Stimulated activated CD4-positive, alpha-beta T cell treated with anti-CD3 and anti-CD28 coated beads, Interleukin-4, amount 100 ng/mL, for 48 hours (primary cell): ENCODE results near the gene DUSP9.
"Not testable (repeated sequence)": the region's sequence is repeated elsewhere in the genome, so short reads cannot be mapped to it uniquely, and the experiment has no call there.

Experiments
- DNase-seq, 2 donors: peaks; one replicate each; pipeline ENCODE4 v3.0.0-alpha.2; 2020; ENCODE audit warnings: low read depth in 2 of 2

Gene DUSP9, protein sequence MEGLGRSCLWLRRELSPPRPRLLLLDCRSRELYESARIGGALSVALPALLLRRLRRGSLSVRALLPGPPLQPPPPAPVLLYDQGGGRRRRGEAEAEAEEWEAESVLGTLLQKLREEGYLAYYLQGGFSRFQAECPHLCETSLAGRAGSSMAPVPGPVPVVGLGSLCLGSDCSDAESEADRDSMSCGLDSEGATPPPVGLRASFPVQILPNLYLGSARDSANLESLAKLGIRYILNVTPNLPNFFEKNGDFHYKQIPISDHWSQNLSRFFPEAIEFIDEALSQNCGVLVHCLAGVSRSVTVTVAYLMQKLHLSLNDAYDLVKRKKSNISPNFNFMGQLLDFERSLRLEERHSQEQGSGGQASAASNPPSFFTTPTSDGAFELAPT

DNA sequence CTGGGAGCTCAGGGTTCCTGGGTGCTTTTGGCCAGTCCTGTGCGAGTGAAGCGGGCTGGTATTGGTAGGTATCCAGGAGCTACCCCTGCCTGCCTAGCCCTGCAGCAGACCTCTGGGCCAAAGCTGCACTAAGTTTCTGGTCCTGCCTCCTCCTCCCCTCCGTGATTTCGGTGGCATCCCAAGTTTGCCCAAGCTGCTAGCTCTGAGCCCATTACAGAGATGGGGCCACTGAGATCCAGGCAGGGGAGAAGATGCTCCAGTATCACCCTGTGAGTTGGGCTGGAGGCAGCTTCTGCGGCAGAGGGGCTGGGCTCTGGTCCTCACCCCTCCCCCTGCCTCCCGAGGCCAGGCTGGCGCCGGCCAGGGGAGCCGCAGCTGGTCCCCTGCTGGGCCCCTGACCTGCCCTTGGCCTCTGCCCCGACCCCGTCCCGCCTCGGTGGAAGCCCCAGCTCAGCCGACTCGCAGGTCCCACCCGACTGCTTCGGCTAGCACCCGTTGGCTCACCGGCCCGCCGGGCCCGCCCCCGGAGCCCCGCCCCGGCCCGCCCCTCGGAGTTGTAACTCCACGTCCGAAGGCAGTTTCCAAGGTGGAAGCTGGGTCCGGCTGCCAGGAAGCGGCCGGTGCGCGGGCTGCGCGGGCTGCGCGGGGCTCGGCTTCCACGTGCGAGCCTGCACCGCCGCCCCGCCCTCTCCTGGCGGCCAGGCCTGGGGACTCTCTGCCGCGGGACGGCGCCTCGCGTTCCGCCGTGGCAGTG is at the start of gene DUSP9:
Gene DUSP9 (plus strand): TSS at position 584 of the 754 bp plus-strand sequence. CDS start 751 bp downstream, outside the sequence.
- no peak for DNase-seq

DNA sequence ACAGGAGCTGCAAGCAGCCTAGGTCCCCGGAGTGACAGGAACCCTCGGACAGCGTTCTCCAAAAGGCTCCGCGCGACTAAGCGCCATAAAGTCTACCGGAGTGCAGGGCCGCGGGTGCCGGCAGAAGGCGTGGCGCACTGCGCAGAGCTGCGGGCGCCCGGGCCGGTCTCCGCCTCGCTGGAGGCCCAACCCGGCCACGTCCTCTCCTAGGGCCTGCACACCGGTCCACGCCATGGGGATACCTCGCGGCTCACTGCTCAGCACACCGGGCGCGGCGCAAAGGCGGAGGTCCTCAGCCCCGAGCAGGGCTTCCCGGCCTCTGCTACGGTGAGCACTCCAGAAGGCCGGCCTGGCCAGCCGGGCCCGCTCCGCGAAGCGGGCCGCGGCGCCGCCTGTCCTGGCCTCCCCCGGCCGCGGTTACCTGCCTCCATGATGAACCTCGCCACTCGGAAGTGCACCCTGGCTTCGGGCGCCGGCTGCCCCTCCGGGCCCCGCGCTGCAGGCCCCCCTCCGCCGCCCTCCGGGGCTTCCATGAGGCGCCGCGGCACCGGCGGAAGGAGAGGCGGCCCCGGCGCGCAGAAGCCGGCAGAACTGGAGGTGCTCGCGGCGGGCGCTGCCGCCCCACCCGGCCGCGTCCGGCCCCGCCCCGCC is 48.3 kb upstream of the DUSP9 start, which contains the start of gene CCNQ:
Gene CCNQ (minus strand): TSS at position 599 of the 651 bp plus-strand sequence. CDS start 66 bp downstream, at position 533.
- no peak for DNase-seq

DNA sequence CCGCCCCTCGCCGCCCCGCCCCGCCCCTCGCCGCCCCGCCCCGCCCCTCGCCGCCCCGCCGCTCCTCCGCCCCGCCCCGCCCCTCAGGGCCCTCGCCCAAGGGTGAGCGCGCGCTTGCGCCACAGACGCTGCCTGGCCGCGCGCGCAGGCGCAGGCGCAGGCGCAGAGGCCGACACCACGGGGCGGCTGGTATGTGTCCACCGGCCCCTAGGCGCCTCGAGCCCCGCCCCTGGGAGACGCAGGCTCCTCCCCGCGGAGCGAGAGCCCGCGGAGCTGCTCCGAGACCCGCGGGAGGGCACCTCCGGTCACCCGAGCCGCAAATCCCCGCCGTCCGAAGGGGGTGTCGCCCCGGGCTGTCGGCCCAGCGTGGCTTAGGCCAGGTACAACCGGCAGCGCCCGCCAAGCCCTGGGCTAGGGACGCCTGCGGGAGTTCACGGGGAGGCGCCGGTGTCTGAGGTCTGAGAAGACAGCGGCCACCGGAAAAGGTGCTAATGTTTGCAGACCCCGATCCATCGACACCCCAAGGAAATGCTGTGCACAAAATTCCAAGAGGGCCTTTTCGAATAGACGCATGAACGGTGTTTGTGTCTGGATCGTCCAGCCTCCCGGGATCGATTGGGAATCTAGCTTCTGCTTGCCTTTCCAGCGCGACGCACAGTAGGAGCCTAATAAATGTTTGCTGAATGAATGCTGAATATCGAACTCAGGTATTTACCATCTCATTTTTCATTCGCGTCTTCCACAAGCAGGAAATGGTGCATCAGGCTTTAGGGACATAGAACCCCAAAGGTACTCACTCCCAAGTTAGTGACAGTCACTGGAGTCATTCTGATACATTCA is 47.6 kb upstream of the DUSP9 start:
- DNase-seq: peak; percentile 74 to 84

DNA sequence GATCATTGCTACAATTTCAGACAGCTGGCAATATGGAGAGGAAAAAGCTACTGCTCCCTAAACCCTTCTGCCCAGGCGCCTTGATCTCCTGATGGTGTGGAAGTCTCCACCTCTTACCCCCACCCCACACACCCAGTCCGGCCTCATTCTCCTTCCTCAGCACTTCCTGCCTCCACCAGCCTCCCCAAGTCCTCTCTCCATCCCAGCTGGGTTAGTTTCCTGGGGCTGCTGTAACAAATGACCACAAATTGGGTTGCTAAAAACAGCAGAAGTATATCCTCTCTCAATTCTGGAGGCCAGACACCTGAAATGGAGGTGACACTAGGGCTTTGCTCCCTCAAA is 47.0 kb upstream of the DUSP9 start:
- DNase-seq: no peak

DNA sequence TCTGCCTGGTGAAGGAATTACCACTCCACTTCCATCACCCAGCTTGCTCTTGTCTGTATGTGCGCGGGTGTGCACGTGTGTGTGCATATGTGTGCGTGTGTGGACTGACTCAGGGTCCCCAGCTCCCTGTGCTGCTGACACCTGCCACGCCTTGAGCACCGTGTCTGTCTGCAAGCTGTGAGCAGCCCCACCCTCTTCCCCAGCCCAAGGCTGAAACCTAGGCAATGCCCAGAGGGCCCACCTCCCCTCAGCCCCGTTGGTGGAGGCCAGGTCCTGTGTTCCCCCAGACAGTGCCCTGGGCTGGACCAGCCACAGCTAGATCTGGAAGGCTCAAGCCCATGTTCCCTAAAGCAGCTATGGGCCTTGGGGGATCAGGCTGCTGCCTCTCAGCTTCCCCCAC is 46.1 kb upstream of the DUSP9 start:
- no peak for DNase-seq

DNA sequence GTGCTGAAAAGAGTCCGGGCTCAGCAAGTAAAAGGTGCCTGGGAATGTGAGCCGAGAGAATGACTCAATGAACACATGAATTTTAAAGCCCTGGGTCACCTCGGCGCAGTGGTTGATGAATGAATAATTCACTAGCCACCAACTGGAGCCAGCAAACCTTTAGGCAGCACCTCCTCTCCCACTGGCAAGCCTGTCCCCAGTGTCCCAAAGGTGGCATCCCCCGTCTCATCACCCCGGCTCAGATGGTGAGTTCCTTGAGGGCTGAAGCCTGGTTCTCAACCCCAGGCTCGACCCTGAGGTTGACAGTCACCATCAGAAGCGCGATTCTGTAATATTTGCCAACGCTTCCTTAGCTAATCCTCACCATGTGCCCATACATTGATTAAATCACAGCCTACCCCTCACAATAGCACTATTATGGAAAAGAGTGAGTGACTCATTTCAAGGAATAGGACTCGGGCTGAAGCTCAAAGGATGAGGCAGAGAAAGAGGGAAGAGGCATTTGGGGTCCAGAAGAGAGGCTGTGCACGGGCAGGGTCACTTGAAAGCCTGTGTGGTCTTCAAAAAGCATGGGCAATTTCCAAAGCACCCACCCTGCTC is 45.4 kb upstream of the DUSP9 start:
- DNase-seq: no peak

DNA sequence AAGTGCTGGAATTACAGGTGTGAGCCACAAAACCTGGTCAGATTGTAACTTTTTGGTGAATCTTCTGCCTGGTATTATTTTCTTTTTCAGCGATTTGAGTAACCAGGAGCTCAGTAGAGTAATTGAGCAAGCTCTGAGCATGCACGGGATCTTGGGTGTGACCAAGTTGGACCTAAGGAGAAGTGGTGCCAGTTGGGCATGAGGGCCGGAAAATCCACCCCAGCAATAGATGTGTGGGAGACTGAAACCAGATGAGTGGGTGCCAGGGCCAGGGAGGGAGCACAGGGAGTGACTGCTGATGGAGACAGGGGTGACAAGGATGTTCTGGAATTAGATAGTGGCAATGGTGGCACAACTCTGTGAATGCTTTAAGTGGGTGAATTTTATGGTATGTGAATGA is 44.4 kb upstream of the DUSP9 start:
- no peak for DNase-seq

DNA sequence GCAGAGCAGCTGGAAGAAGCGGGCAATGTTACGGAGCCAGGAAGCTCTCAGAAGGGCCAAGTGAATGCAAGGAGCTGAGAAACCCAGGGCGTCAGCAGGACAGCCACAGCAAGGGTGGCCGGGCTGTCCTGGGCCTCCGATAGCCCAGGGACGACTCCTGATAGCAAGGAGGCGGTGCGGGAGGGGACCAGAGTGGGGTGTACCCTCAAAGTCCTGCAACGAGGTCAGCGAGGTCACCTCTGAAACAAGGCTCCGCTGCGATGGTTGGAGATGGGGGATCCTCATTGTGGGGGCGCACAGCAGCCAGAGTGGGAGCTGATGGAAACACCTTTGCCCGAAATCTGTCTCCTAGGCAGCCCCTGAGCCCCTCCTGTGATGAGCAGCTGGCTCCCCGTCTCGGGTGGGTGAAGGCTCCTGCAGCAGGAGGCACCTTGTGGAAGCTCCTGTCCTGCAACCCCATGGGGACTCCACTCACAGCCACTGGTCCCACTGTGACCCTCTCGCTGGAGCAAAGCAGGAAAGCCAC is 43.8 kb upstream of the DUSP9 start:
- DNase-seq: no peak

DNA sequence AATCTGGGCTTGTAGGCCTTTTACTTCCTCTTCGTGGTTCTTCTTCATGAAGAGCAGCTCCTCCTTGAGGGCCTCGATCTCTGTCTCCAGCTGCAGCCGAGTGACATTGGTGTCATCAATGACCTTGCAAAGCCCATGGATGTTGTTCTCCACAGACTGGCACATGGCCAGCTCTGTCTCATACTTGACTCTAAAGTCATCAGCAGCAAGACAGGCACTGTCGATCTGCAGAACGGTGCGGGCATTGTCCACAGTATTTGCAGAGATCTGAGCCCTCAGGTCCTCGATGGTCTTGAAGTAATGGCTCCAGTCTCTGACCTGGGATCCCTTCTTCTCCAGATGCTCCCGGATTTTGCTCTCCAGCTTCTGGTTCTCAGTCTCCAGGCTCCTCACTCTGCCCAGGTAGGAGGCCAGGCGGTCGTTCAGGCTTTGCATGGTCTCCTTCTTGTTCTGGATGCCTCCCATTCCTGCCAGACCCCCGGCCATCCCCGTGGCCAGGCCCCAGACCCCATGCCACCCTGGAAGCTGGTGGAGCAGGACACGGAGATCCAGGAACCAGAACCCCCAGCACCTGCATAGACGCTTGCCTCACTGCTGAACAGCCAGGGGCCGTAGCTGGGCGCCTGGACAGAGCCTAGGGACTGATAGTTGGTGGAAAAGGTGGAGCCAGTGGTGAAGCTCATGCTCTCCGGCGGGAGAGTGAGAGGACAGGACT is 42.2 kb upstream of the DUSP9 start:
- DNase-seq: not testable (repeated sequence)

DNA sequence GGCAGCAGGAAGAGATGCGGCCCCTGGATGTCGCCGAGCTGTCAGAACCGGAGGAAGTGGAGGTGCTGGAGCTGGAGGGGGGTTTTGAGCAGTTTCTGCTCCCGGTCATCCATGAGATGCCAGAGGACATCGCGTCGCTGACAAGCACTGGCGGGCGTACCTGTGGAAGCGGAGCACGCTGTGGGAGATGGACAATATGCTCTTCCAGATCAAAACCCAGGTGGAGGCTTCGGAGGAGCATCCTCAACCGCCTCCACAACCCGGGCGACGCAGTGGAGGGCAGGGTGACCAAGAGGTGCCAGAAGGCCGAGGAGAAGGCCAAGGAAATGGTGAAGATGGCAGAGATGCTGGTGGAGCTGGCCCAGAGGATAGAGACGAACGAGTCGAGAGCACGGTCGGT is 40.5 kb upstream of the DUSP9 start:
- DNase-seq: no peak

DNA sequence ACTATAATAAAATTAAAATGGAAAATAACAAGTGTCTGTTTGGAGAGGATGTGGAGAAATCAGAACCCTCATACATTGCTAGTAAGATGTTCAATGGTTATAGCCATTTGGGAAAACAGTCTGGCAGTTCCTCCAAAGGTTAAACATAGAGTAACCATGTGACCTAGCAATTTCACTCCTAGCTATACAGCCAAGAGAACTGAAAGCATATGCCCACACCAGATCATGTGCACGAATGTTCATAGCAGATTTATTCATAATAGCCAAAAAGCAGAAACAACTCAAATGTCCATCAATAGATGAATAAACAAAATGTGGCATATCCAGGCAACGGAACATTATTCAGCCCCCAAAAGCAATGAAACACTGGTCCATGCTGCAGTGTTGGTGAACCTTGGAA is 38.6 kb upstream of the DUSP9 start:
- DNase-seq: no peak

DNA sequence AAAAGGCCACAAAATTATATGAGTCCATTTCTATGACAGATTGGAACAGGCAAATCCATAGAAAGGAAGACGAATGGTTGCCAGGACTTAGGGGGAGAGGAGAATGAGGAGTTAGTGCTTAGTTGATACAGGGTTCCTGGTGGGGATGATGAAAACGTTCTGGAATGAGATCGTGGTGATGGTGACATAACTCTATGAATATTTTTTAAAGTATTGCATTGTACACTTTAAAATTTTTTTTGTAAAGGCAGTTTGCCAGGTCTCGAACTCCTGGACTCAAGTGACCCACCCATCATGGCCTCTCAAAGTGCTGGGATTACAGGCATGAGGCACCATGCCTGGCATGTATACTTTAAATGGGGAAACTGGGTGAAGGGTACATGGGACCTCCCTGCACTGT is 38.2 kb upstream of the DUSP9 start:
- no peak for DNase-seq

DNA sequence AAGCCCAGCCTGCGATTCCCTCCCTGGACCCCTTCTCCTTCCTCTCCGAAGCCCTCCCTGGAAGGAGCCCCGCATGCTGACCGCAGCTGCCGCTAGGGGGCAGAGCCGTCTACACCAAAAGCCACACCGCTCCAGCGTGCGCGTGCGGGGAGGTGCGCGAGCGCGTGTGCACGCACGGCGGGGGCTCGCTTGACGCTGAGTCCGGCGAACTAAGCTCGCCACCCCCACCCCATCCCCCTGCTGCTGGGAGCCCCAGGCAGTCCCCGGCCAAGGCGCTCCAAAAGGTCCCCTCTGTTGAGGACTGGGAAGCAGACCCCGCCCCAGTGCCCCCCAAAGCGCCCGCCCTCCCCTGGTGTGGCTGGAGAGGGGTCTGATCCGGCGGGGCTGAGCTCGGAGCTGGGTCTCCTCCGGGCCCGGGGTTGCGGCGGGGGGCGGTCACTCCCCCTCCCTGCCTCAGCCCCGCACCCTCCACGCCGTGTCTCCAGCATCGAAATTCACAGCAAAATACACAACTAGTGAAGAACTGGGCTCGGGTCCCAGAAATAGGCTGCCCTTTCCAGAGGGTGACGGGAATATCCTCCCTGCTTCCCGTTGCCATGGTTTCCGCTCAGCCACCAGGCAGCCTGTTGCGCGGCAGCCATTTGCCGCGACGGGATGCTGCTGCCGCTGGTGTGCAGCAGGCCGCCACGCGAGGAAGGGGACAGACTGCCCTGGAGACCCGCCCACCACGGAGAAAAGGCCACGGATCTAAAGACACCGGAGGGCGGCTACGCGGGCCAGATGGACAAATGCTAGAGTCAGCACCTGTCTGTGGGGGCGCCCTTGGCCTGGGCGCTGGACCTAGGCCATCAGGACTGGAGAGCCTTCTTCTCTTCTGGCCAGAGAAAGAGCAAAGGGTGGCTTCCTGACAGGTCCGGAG is 36.8 kb upstream of the DUSP9 start:
- DNase-seq: peak; percentile 65 to 66

DNA sequence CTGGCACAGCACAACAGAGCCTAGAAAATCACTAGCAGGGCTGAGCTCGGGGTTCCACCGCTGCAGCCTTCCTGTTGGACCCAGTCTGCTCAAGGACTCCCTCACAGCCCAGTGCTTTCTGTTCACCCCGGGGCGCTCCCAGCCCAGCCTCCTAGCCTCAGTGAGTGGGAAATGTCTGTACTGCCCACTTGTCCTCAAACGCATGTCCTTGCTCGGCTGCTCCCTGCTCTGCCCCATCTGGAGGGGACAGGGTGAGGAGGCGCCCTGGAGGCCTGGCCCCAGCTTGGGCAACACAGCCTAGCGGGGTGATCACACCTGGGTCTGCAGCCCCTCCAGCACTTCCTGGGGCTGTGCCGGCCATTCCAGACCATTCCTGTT is 36.2 kb upstream of the DUSP9 start:
- no peak for DNase-seq

DNA sequence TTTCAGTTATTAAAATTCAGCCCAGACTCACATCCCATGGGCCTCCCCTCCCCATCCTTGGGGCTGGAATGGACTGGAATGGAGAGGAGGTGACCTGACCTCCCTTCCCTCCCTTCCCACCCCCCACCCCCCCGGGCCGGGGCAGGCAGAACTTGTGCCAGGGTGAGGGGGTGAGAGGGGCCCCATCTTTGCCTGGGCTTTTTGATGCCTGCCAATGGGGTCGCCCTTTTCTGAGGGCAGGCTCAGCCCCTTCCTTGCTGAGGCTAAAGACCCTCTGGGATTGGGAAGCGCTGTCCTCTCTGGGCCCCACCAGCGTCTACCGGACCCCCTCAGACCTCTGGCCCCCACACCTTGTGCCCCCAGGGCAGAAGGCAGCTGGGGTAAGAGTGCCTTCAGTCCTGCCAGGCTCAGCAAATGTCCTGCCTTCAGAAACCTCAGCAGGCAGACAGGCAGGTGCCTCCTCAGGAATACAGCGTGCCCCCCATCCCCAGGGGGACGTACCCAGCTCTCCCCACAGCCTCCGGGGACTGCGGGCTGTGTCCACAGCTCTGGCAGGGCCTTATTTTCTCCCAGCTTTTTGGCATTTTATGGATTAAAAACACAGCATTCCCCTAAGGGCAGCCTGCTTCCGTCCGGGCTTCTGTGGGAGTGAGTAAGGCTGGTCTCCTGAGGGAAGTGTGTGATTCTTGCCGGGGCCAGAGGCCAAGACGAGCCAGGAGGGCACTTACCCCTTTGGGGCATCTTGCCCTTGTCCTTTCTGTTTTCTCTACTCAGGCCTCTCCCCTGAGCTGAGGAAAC is 35.5 kb upstream of the DUSP9 start:
- DNase-seq: no peak

DNA sequence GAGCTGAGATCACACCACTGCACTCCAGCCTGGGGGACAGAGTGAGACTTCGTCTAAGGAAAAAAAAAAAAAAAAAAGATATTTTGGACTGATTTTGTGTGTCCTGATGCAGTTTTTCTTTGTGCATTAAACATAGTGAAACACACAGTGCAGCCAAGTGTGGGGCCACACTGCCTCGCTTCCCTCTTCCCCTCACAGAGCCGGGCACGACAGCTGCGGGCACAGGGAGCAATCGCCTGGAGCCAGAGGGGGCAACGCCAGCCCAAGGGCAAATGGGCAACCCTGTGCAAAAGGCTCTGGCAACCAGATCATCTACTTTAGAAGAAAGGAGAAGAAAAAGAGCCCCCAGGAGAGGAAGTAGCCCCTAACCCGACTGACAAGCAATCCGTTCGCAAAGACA is 34.6 kb upstream of the DUSP9 start:
- no peak for DNase-seq

DNA sequence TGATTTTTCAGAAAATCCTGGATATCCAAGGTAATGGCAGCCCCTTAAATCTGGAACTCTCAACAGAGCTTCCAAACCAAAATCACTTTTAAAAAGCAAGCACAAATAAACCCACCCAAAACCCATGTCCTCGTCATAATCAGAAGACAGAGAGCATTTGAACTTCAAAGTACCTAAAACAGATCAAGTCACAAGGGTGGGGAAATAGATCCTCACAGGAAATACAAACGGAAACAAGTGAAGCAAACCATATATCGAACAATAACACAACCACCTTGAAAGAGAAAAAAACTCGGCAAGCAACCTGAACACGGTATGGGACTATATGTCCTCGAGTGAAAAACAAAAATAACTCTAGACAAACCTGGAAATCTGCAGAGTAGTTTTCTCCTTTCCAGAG is 32.2 kb upstream of the DUSP9 start:
- DNase-seq: no peak

DNA sequence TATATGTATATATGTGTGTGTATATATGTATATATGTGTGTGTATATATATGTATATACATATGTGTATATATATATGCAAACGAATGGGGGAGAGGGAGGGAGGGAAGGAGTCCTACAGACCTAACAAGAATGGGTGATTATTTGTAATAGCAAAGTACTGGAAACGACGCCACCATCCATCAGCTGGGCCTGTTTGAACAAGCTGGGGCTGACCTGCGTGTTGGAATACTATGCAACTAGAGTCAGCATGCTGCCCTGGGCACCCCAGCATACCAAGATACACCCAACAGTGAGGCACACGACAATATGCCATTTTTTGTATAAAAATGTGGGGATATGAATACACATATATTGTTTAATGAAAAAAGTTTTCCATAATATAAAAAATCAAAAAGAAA is 26.4 kb upstream of the DUSP9 start:
- DNase-seq: no peak
